Chondrocyte (in vitro differentiated cells): Measurements from ENCODE around the gene COL20A1. TPM values are rescaled to one million over a fixed set of nuclear protein-coding genes. Genes with fewer than 3 reads are reported as not detected.

Experiments
- DNase-seq: peaks from one replicate; pipeline ENCODE4 v3.0.0; 2021; ENCODE audit warnings: mixed read lengths, low spot score
- H3K27ac Mint-ChIP-seq: one replicate; pipeline ENCODE4 v1.8.0; 2021; ENCODE audit warnings: mild to moderate bottlenecking, moderate library complexity, mixed read lengths; ENCODE audit not compliant: unreplicated experiment
- H3K27me3 Mint-ChIP-seq: 2 replicates; pipeline ENCODE4 v1.8.0; 2021; ENCODE audit warnings: low read depth, mixed read lengths
- H3K36me3 Mint-ChIP-seq: 2 replicates; pipeline ENCODE4 v1.8.0; 2021; ENCODE audit warnings: low read depth, mixed read lengths
- H3K4me1 Mint-ChIP-seq: 2 replicates; pipeline ENCODE4 v1.8.0; 2021; ENCODE audit warnings: low read depth, mild to moderate bottlenecking, mixed read lengths
- H3K4me3 Mint-ChIP-seq: one replicate; pipeline ENCODE4 v1.8.0; 2021; ENCODE audit warnings: mild to moderate bottlenecking, moderate library complexity, mixed read lengths; ENCODE audit not compliant: unreplicated experiment
- H3K9me3 Mint-ChIP-seq: 2 replicates; pipeline ENCODE4 v1.8.0; 2021; ENCODE audit warnings: low read depth, mixed read lengths
- CTCF ChIP-seq: fragments of 200-600 bp; sonication (generic); IDR thresholded peaks from 2 replicates; pipeline ENCODE4 v1.5.0; 2021; ENCODE audit warnings: antibody characterized with exemption, mild to moderate bottlenecking, moderate library complexity
- total RNA-seq: library from RNA; stranded (reverse); gene quantifications from 3 replicates; pipeline ENCODE4 v1.2.1, GENCODE V29; 2021

COL20A1 gene
- total RNA-seq, 1 donor from 2014 or later = not detected

GRCh38 chr20:63279931-63280330 is 13.1 kb upstream of the COL20A1 start:
- peaks cover 26% of the 10 kb centered on the region for H3K36me3 Mint-ChIP-seq
- no peaks in the 10 kb centered on the region for H3K27me3 Mint-ChIP-seq
- TF ChIP-seq CTCF = no peak
- H3K4me3 Mint-ChIP-seq = no peak overlapping the region
- H3K27ac Mint-ChIP-seq = no peak overlapping the region
- H3K4me1 Mint-ChIP-seq = peaks cover 6% of the 10 kb centered on the region
- H3K9me3 Mint-ChIP-seq = no peaks in the 10 kb centered on the region
- DNase-seq = no peak

GRCh38 chr20:63280371-63280770 is 12.6 kb upstream of the COL20A1 start:
- peaks cover 2% of the 10 kb centered on the region for H3K4me1 Mint-ChIP-seq
- no peaks in the 10 kb centered on the region for H3K9me3 Mint-ChIP-seq
- no peak overlapping the region for H3K4me3 Mint-ChIP-seq
- H3K27ac Mint-ChIP-seq = no peak overlapping the region
- no peaks in the 10 kb centered on the region for H3K27me3 Mint-ChIP-seq
- peaks cover 26% of the 10 kb centered on the region for H3K36me3 Mint-ChIP-seq
- DNase-seq = no peak
- no peak for TF ChIP-seq CTCF

GRCh38 chr20:63280929-63281545 is 11.9 kb upstream of the COL20A1 start:
- H3K4me3 Mint-ChIP-seq = no peak overlapping the region
- peak; percentile 60 for TF ChIP-seq CTCF
- H3K4me1 Mint-ChIP-seq = no peaks in the 10 kb centered on the region
- H3K9me3 Mint-ChIP-seq = no peaks in the 10 kb centered on the region
- no peak overlapping the region for H3K27ac Mint-ChIP-seq
- H3K36me3 Mint-ChIP-seq = peaks cover 29% of the 10 kb centered on the region
- DNase-seq = no peak
- no peaks in the 10 kb centered on the region for H3K27me3 Mint-ChIP-seq

GRCh38 chr20:63281742-63282665 is 11.0 kb upstream of the COL20A1 start:
- peaks cover 30% of the 10 kb centered on the region for H3K36me3 Mint-ChIP-seq
- H3K4me3 Mint-ChIP-seq = no peak overlapping the region
- TF ChIP-seq CTCF = no peak
- H3K27me3 Mint-ChIP-seq = no peaks in the 10 kb centered on the region
- no peak for DNase-seq
- no peaks in the 10 kb centered on the region for H3K9me3 Mint-ChIP-seq
- H3K4me1 Mint-ChIP-seq = no peaks in the 10 kb centered on the region
- H3K27ac Mint-ChIP-seq = no peak overlapping the region

GRCh38 chr20:63282946-63283345 is 10.0 kb upstream of the COL20A1 start:
- no peaks in the 10 kb centered on the region for H3K27me3 Mint-ChIP-seq
- no peak overlapping the region for H3K4me3 Mint-ChIP-seq
- H3K4me1 Mint-ChIP-seq = no peaks in the 10 kb centered on the region
- no peak for DNase-seq
- no peak for TF ChIP-seq CTCF
- H3K27ac Mint-ChIP-seq = no peak overlapping the region
- no peaks in the 10 kb centered on the region for H3K9me3 Mint-ChIP-seq
- peaks cover 31% of the 10 kb centered on the region for H3K36me3 Mint-ChIP-seq
